ENCODE data around the gene DNASE1. TPM values are rescaled to one million over a fixed set of nuclear protein-coding genes. Genes with fewer than 3 reads are reported as not detected.

The DNASE1 gene
- total RNA-seq, 1 experiment from 2014 or later, result 63.3 TPM

GRCh38 chr16:3641801-3642396 lies 12.6 kb upstream of the DNASE1 start:
- Histone ChIP-seq H4K20me1 (ENCODE audit: insufficient read depth) (peaks cover 11% of the 10 kb centered on the region), H3K27ac (no peak overlapping the region), H3K9me3 (ENCODE audit: insufficient read depth, low read depth) (no peaks in the 10 kb centered on the region), H3K9me2 (ENCODE audit: insufficient read depth) (no peaks in the 10 kb centered on the region), H3K4me1 (replicated peaks; ENCODE audit: insufficient read depth) (peaks cover 38% of the 10 kb centered on the region), H2AFZ (no peak overlapping the region), H3K27me3 (ENCODE audit: insufficient read depth, low read depth) (no peaks in the 10 kb centered on the region), H3K4me2 (peak overlapping the region; percentile 71), H3K79me2 (ENCODE audit: low read depth) (0 out of 2 replicates have a peak, but pooled peaks cover 8% of the 10 kb centered on the region), H3K4me3 (no peak overlapping the region), H3K36me3 (ENCODE audit: low read depth) (no peaks in the 10 kb centered on the region), H3F3A (ENCODE audit: insufficient read depth, low read depth) (peaks cover 27% of the 10 kb centered on the region)
- no peak for DNase-seq
- TF ChIP-seq CTCF (conservative IDR thresholded peaks at IDR 0.05), result no peak
- no peak for TF ChIP-seq EZH2 (IDR thresholded peaks at IDR 0.05; ENCODE audit: low read depth)
- ChIA-PET POLR2A (ENCODE audit: unreplicated experiment) (no interaction called here), CTCF (interaction anchor here (1.3 kb wide), 1 partner anchor 30 kb away, joined by 3 read pairs; the partner anchor contains the start of gene SLX4)
- intact Hi-C loops (cut with micrococcal nuclease; ENCODE audit: unreplicated experiment), result loop anchor here (2.0 to 10.0 kb wide), 4 partner anchors 23 to 487 kb away; no protein-coding TSS in a partner anchor
- no TSS peak for BruUV-seq (replicated peaks)

- H3K4me1 ChIP-seq (replicated peaks; ENCODE audit: insufficient read depth), result peaks cover 45% of the 10 kb centered on the region
- peak overlapping the region; percentile 14; the same call in 1 of the 2 replicates for H3K27ac ChIP-seq
- H3K27me3 ChIP-seq (ENCODE audit: insufficient read depth, low read depth), result no peaks in the 10 kb centered on the region
- H3K36me3 ChIP-seq (ENCODE audit: low read depth), result no peaks in the 10 kb centered on the region
- intact Hi-C loops (cut with micrococcal nuclease; ENCODE audit: unreplicated experiment), result loop anchor here (2.0 to 10.0 kb wide), 4 partner anchors 24 to 488 kb away; no protein-coding TSS in a partner anchor
- TF ChIP-seq CTCF (conservative IDR thresholded peaks at IDR 0.05), result no peak
- TF ChIP-seq EZH2 (IDR thresholded peaks at IDR 0.05; ENCODE audit: low read depth), result no peak
- no peaks in the 10 kb centered on the region for H3K9me2 ChIP-seq (ENCODE audit: insufficient read depth)
- DNase-seq, result peak; percentile 83 to 87
- CTCF ChIA-PET, result interaction anchor here (0.6 to 1.3 kb wide), 3 partner anchors 31 to 864 kb away, joined by 3 to 5 read pairs (median 3); partner anchors contain the start of gene SLX4
- H3F3A ChIP-seq (ENCODE audit: insufficient read depth, low read depth), result peaks cover 34% of the 10 kb centered on the region
- peak overlapping the region; percentile 71 for H3K4me2 ChIP-seq
- H3K4me3 ChIP-seq, result peak overlapping the region; percentile 16; the same call in 1 of the 2 replicates
- peaks cover 12% of the 10 kb centered on the region for H4K20me1 ChIP-seq (ENCODE audit: insufficient read depth)
- no TSS peak for BruUV-seq (replicated peaks)
- H3K79me2 ChIP-seq (ENCODE audit: low read depth), result 0 out of 2 replicates have a peak, but pooled peaks cover 8% of the 10 kb centered on the region
- no peaks in the 10 kb centered on the region for H3K9me3 ChIP-seq (ENCODE audit: insufficient read depth, low read depth)
- POLR2A ChIA-PET (ENCODE audit: unreplicated experiment), result interaction anchor here (0.6 to 0.9 kb wide), 5 partner anchors 26 to 571 kb away, joined by 3 to 5 read pairs (median 4); no protein-coding TSS in a partner anchor
- no peak overlapping the region for H2AFZ ChIP-seq
Measured at GRCh38 chr16:3642397-3643094, 11.9 kb upstream of the DNASE1 start.

- POLR2A ChIA-PET (ENCODE audit: unreplicated experiment), result interaction anchor here (0.6 to 0.9 kb wide), 5 partner anchors 25 to 571 kb away, joined by 3 to 5 read pairs (median 4); no protein-coding TSS in a partner anchor
- no TSS peak for BruUV-seq (replicated peaks)
- H4K20me1 ChIP-seq (ENCODE audit: insufficient read depth), result peaks cover 12% of the 10 kb centered on the region
- peak overlapping the region; percentile 16; the same call in 1 of the 2 replicates for H3K4me3 ChIP-seq
- intact Hi-C loops (cut with micrococcal nuclease; ENCODE audit: unreplicated experiment), result loop anchor here (2.0 to 10.0 kb wide), 4 partner anchors 24 to 488 kb away; no protein-coding TSS in a partner anchor
- H3K4me1 ChIP-seq (replicated peaks; ENCODE audit: insufficient read depth), result peaks cover 49% of the 10 kb centered on the region
- no peak overlapping the region for H2AFZ ChIP-seq
- H3K9me2 ChIP-seq (ENCODE audit: insufficient read depth), result no peaks in the 10 kb centered on the region
- H3K27ac ChIP-seq, result peak overlapping the region; percentile 14; the same call in 1 of the 2 replicates
- H3F3A ChIP-seq (ENCODE audit: insufficient read depth, low read depth), result peaks cover 39% of the 10 kb centered on the region
- H3K36me3 ChIP-seq (ENCODE audit: low read depth), result no peaks in the 10 kb centered on the region
- 0 out of 2 replicates have a peak, but pooled peaks cover 8% of the 10 kb centered on the region for H3K79me2 ChIP-seq (ENCODE audit: low read depth)
- H3K9me3 ChIP-seq (ENCODE audit: insufficient read depth, low read depth), result no peaks in the 10 kb centered on the region
- CTCF ChIA-PET, result interaction anchor here (0.6 kb wide), 2 partner anchors 157 to 863 kb away, joined by 3 read pairs; no protein-coding TSS in a partner anchor
- no peak for DNase-seq
- H3K27me3 ChIP-seq (ENCODE audit: insufficient read depth, low read depth), result no peaks in the 10 kb centered on the region
- no peak for TF ChIP-seq CTCF (conservative IDR thresholded peaks at IDR 0.05)
- TF ChIP-seq EZH2 (IDR thresholded peaks at IDR 0.05; ENCODE audit: low read depth), result no peak
- peak overlapping the region; percentile 71 for H3K4me2 ChIP-seq
Measured at GRCh38 chr16:3643095-3643730, 11.3 kb upstream of the DNASE1 start.
